NB4 (cell line): Measurements from ENCODE around the gene AGBL1.

Experiments
- CTCF ChIP-seq: IDR thresholded peaks from one replicate; pipeline ENCODE4 v1.5.1; 2012; ENCODE audit warnings: low read depth, low read length
- POLR2A ChIP-seq: IDR thresholded peaks from 2 replicates; pipeline ENCODE4 v1.6.1; 2011; ENCODE audit warnings: mild to moderate bottlenecking; ENCODE audit not compliant: insufficient read length; ENCODE audit errors: extremely low read depth

- TF ChIP-seq CTCF (no peak), POLR2A (no peak)
Observed at GRCh38 chr15:86711476-86711875, 631.8 kb downstream of the AGBL1 start.
